Smooth muscle cell (in vitro differentiated cells): Measurements from ENCODE around the gene ZDHHC17. TPM values are rescaled to one million over a fixed set of nuclear protein-coding genes. Genes with fewer than 3 reads are reported as not detected.

ENCODE experiments used
- DNase-seq: peaks from one replicate; lab custom pipeline; 2025; ENCODE audit not compliant: unreplicated experiment; lab: John Stamatoyannopoulos, UW
- H2AFZ ChIP-seq: fragments of 200-600 bp; sonication (generic); 2 replicates; pipeline ENCODE4 v1.6.0; 2016; ENCODE audit warnings: antibody characterized with exemption, low read depth, mild to moderate bottlenecking
- H3F3A ChIP-seq: fragments of 200-600 bp; sonication (generic); 2 replicates; pipeline ENCODE4 v1.6.0; 2017; ENCODE audit warnings: antibody characterized with exemption, low read depth
- H3K27ac ChIP-seq: fragments of 200-600 bp; sonication (generic); 2 replicates; pipeline ENCODE4 v1.5.1; 2016; ENCODE audit warnings: low read depth, mild to moderate bottlenecking
- H3K27me3 ChIP-seq: fragments of 200-600 bp; sonication (generic); 2 replicates; pipeline ENCODE4 v1.6.1; 2016; ENCODE audit warnings: low read depth, mild to moderate bottlenecking
- H3K36me3 ChIP-seq: fragments of 200-600 bp; sonication (generic); 2 replicates; pipeline ENCODE4 v1.5.1; 2016; ENCODE audit warnings: low read depth
- H3K4me1 ChIP-seq: fragments of 200-600 bp; sonication (generic); 2 replicates; pipeline ENCODE4 v1.5.1; 2016; ENCODE audit warnings: low read depth
- H3K4me2 ChIP-seq: fragments of 200-600 bp; sonication (generic); 2 replicates; pipeline ENCODE4 v1.6.0; 2016; ENCODE audit warnings: mild to moderate bottlenecking
- H3K4me3 ChIP-seq: fragments of 200-600 bp; sonication (generic); 2 replicates; pipeline ENCODE4 v1.5.1; 2016; ENCODE audit warnings: mild to moderate bottlenecking
- H3K79me2 ChIP-seq: fragments of 200-600 bp; sonication (generic); 2 replicates; pipeline ENCODE4 v1.6.0; 2016; ENCODE audit warnings: low read depth, mild to moderate bottlenecking
- H3K9ac ChIP-seq: fragments of 200-600 bp; sonication (generic); 2 replicates; pipeline ENCODE4 v1.6.0; 2016; ENCODE audit warnings: low read depth
- H3K9me3 ChIP-seq: fragments of 200-600 bp; sonication (generic); replicated peaks from 2 replicates; pipeline ENCODE4 v1.5.1; 2016; ENCODE audit warnings: low read depth
- H4K20me1 ChIP-seq: fragments of 200-600 bp; sonication (generic); 2 replicates; pipeline ENCODE4 v1.6.0; 2016; ENCODE audit warnings: low read depth
- CTCF ChIP-seq: fragments of 200-600 bp; sonication (generic); IDR thresholded peaks from 2 replicates; pipeline ENCODE4 v1.5.1; 2017; ENCODE audit warnings: borderline replicate concordance, mild to moderate bottlenecking, antibody characterized with exemption; ENCODE audit not compliant: insufficient read depth, poor library complexity, severe bottlenecking
- WGBS: methylation state at CpG from one replicate; pipeline ENCODE4 v1.1.7; 2016; ENCODE audit warnings: low lambda C conversion rate; 5-methylcytosine and 5-hydroxymethylcytosine counted together
- polyA plus RNA-seq: library from polyadenylated mRNA; unstranded; fragments of >200 nt; fragmentation: Nextera tagmentation; extraction: Ambion mirVana; gene quantifications from 2 replicates; pipeline ENCODE4 v1.2.1, GENCODE V29; 2016
- total RNA-seq: library from RNA; depleted of rRNA; stranded (reverse); fragments of >200 nt; gene quantifications from 2 replicates; pipeline ENCODE4 v1.2.3, GENCODE V29; 2014

ZDHHC17 gene
- total and polyA plus RNA-seq, 2 experiments from 2014 or later = 12.8 to 34.8 TPM

- Histone ChIP-seq H3K36me3 (no peaks in the 10 kb centered on the region), H3F3A (no peaks in the 10 kb centered on the region), H3K27me3 (no peaks in the 10 kb centered on the region), H2AFZ (no peak overlapping the region), H3K4me1 (no peaks in the 10 kb centered on the region), H3K9ac (no peak overlapping the region), H3K4me2 (no peak overlapping the region), H4K20me1 (no peaks in the 10 kb centered on the region), H3K27ac (no peak overlapping the region), H3K79me2 (no peaks in the 10 kb centered on the region), H3K9me3 (peaks cover 6% of the 10 kb centered on the region), H3K4me3 (no peak overlapping the region)
- DNase-seq = no peak
- TF ChIP-seq CTCF = no peak
- 62% methylated on average over 8 of the region's 8 CpGs for WGBS
Measured at GRCh38 chr12:76890151-76891143, 126.5 kb downstream of the ZDHHC17 start.

GRCh38 chr12:76891609-76892008, 127.7 kb downstream of the ZDHHC17 start:
- H3K4me1 ChIP-seq = no peaks in the 10 kb centered on the region
- H3K27ac ChIP-seq = no peak overlapping the region
- no peak overlapping the region for H3K9ac ChIP-seq
- TF ChIP-seq CTCF = no peak
- WGBS = 99% methylated on average over 3 of the region's 3 CpGs
- H3K27me3 ChIP-seq = no peaks in the 10 kb centered on the region
- no peak overlapping the region for H3K4me3 ChIP-seq
- no peaks in the 10 kb centered on the region for H3K36me3 ChIP-seq
- H2AFZ ChIP-seq = no peak overlapping the region
- DNase-seq = no peak
- H3K79me2 ChIP-seq = no peaks in the 10 kb centered on the region
- no peaks in the 10 kb centered on the region for H4K20me1 ChIP-seq
- no peak overlapping the region for H3K4me2 ChIP-seq
- H3K9me3 ChIP-seq = peaks cover 6% of the 10 kb centered on the region
- no peaks in the 10 kb centered on the region for H3F3A ChIP-seq

- H3K4me3 ChIP-seq = no peak overlapping the region
- WGBS = 95% methylated on average over 5 of the region's 5 CpGs
- H3F3A ChIP-seq = no peaks in the 10 kb centered on the region
- no peak for TF ChIP-seq CTCF
- H3K9me3 ChIP-seq = peaks cover 6% of the 10 kb centered on the region
- H4K20me1 ChIP-seq = no peaks in the 10 kb centered on the region
- H3K79me2 ChIP-seq = no peaks in the 10 kb centered on the region
- H3K4me2 ChIP-seq = no peak overlapping the region
- no peak overlapping the region for H3K9ac ChIP-seq
- no peaks in the 10 kb centered on the region for H3K4me1 ChIP-seq
- H3K36me3 ChIP-seq = no peaks in the 10 kb centered on the region
- H3K27me3 ChIP-seq = no peaks in the 10 kb centered on the region
- no peak overlapping the region for H3K27ac ChIP-seq
- no peak overlapping the region for H2AFZ ChIP-seq
- DNase-seq = no peak
Measured at GRCh38 chr12:76895796-76896195, 131.9 kb downstream of the ZDHHC17 start.
